ENCODE data around the gene CD84. TPM values are rescaled to one million over a fixed set of nuclear protein-coding genes. Genes with fewer than 3 reads are reported as not detected.
"Not testable (repeated sequence)": the region's sequence is repeated elsewhere in the genome, so short reads cannot be mapped to it uniquely, and the experiment has no call there.

The CD84 gene
- total RNA-seq, 4 donors from 2014 or later, result 1.8 to 5.8 (median 2.4) TPM

DNA sequence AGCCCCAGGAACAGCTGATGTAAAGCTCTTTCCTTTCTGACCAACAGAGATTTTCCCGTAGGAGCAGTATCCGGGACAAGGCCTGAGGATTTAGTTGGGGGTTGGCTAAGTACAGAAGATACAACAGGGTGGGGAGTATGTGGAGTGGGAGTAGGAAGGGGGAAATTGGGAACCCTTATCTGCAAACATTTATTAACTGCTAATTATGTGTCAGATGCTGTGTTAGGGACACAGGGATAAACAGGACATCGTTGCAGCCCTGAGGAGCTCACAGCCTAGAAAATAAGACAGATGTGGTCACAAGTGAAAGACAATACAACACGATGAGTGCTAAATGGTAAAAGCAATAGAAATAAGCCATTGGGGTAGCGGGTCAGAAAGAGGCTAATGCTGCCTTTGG, 12.0 kb downstream of the CD84 start:
- Histone ChIP-seq H3K27ac (no peak overlapping the region), H3K4me3 (replicated peaks in 1 of 3) (no peak overlapping the region), H3K4me1 (no peaks in the 10 kb centered on the region), H3K36me3 (no peaks in the 10 kb centered on the region), H3K27me3 (no peaks in the 10 kb centered on the region), H3K9me3 (no peaks in the 10 kb centered on the region)
- intact Hi-C loops (cut with DNase I), result no loop called here
- no peak for TF ChIP-seq POLR2A (IDR thresholded peaks at IDR 0.05)
- TF ChIP-seq, protein P1, sequence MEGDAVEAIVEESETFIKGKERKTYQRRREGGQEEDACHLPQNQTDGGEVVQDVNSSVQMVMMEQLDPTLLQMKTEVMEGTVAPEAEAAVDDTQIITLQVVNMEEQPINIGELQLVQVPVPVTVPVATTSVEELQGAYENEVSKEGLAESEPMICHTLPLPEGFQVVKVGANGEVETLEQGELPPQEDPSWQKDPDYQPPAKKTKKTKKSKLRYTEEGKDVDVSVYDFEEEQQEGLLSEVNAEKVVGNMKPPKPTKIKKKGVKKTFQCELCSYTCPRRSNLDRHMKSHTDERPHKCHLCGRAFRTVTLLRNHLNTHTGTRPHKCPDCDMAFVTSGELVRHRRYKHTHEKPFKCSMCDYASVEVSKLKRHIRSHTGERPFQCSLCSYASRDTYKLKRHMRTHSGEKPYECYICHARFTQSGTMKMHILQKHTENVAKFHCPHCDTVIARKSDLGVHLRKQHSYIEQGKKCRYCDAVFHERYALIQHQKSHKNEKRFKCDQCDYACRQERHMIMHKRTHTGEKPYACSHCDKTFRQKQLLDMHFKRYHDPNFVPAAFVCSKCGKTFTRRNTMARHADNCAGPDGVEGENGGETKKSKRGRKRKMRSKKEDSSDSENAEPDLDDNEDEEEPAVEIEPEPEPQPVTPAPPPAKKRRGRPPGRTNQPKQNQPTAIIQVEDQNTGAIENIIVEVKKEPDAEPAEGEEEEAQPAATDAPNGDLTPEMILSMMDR (IDR thresholded peaks at IDR 0.05), result no peak
- 68 to 72% methylated on average over 5 of the region's 5 CpGs for WGBS, 2 donors
- no peak for DNase-seq

DNA sequence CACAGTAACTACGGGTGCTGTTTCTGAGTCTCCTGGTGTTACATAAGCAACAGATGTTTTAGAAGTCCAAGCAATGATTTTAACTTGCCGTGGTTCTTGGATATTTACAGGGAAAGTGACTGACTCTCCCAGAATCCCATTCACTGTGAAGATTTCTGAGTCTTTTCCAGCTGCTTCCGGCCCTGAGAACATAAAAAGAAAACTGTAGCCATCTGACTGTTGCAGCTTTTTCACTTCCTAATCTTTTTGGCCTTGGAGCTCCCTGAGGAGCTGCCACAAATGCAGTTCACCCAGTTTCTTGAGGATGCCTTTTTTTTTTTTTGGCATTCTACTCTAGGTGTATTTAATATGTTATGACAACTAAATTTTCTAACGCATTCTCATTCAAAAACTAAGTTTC, 13.7 kb downstream of the CD84 start:
- H3K9me3 ChIP-seq, result no peaks in the 10 kb centered on the region
- H3K36me3 ChIP-seq, result no peaks in the 10 kb centered on the region
- H3K27me3 ChIP-seq, result no peaks in the 10 kb centered on the region
- TF ChIP-seq POLR2A (IDR thresholded peaks at IDR 0.05), result no peak
- TF ChIP-seq, protein P1 (IDR thresholded peaks at IDR 0.05), result no peak
- no peak overlapping the region for H3K4me3 ChIP-seq (replicated peaks in 1 of 3)
- no peak for DNase-seq
- H3K4me1 ChIP-seq, result no peaks in the 10 kb centered on the region
- intact Hi-C loops (cut with DNase I), result no loop called here
- 75 to 76% methylated on average over 4 of the region's 4 CpGs for WGBS, 2 donors
- no peak overlapping the region for H3K27ac ChIP-seq

DNA sequence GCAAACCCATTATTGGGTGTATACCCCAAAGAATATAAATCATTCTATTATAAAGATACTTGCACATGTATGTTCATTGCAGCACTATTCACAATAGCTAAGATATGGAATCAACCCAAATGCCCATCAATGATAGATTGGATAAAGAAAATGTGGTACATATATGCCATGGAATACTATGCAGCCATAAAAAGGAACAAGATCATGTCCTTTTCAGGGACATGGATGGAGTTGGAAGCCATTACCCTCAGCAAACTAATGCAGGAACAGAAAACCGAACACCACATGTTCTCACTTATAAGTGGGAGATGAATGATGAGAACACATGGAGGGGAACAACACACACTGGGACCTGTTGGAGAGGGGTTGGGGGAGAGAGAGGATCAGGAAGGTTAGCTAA, 16.1 kb downstream of the CD84 start:
- DNase-seq, H3K4me1 ChIP-seq: not testable (repeated sequence)
- WGBS, 2 donors, result 69 to 78% methylated on average over 1 of the region's 1 CpG

DNA sequence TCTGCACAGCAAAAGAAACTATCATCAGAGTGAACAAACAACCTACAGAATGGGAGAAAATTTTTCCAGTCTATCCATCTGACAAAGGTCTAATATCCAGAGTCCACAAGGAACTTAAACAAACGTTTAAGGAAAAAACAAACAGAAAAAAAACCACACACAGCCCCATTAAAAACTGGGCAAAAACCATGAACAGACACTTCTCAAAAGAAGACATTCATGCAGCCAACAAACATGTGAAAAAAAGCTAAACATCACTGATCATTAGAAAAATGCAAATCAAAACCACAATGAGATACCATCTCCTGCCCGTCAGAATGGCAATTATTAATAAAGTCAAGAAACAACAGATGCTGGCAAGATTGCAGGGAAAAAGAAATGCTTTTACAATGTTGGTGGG, 16.6 kb downstream of the CD84 start:
- H3K27me3 ChIP-seq; H3K9me3 ChIP-seq; H3K27ac ChIP-seq; H3K4me3 ChIP-seq (replicated peaks in 1 of 3); H3K4me1 ChIP-seq; intact Hi-C loops (cut with DNase I); H3K36me3 ChIP-seq; DNase-seq: not testable (repeated sequence)
- 84% methylated on average over 2 of the region's 2 CpGs for WGBS, 2 donors

More for the DNA sequence above, 16.1 kb downstream of the CD84 start:
- H3K27me3 ChIP-seq; H3K36me3 ChIP-seq; H3K9me3 ChIP-seq; H3K4me3 ChIP-seq (replicated peaks in 1 of 3); H3K27ac ChIP-seq; intact Hi-C loops (cut with DNase I): not testable (repeated sequence)

DNA sequence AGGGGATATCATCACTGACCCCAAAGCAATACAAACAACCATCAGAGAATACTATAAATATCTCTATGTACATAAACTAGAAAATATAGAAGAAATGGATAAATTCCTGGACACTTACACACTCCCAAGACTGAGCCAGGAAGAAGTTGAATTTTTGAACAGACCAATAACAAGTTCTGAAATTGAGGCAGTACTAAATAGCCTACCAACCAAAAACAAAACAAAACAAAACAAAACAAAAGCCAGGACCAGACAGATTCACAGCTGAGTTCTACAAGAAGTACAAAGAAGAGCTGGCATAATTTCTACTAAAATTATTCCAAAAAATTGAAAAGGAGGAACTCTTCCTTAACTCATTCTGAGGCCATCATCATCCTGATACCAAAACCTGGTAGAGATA, 18.5 kb downstream of the CD84 start:
- no peak for DNase-seq
- TF ChIP-seq POLR2A (IDR thresholded peaks at IDR 0.05), result no peak
- TF ChIP-seq, protein P1 (IDR thresholded peaks at IDR 0.05), result no peak
- Histone ChIP-seq H3K4me1 (no peaks in the 10 kb centered on the region), H3K27me3 (no peaks in the 10 kb centered on the region), H3K27ac (no peak overlapping the region), H3K4me3 (replicated peaks in 1 of 3) (no peak overlapping the region), H3K36me3 (no peaks in the 10 kb centered on the region), H3K9me3 (no peaks in the 10 kb centered on the region)
- intact Hi-C loops (cut with DNase I), result no loop called here

DNA sequence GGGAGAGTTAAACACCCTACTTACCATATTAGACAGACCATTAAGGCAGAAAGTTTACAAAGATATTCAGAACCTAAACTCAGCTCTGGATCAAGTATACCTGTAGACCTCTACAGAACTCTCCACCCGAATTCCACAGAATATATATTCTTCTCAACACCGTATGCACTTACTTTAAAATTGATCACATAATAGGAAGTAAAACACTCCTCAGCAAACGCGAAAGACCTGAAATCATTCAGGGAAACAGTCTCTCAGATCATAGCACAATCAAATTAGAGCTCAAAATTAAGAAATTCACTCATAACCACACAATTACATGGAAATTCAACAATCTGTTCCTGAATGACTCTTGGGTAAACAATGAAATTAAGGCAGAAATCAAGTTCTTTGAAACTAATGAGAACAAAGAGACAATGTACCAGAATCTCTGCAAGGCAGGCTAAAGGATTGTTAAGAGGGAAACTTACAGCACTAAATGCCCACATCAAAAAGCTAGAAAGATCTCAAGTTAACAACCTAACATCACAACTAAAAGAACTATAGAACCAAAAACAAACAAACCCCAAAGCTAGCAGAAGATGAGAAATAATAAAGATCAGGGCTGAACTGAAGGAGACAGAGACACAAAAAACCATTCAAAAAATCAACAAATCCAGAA, 19.1 kb downstream of the CD84 start:
- intact Hi-C loops (cut with DNase I), result no loop called here
- no peak overlapping the region for H3K4me3 ChIP-seq (replicated peaks in 1 of 3)
- no peaks in the 10 kb centered on the region for H3K4me1 ChIP-seq
- no peaks in the 10 kb centered on the region for H3K36me3 ChIP-seq
- no peaks in the 10 kb centered on the region for H3K27me3 ChIP-seq
- 76 to 82% methylated on average over 4 of the region's 4 CpGs for WGBS, 2 donors
- no peak for DNase-seq
- no peak for TF ChIP-seq POLR2A (IDR thresholded peaks at IDR 0.05)
- TF ChIP-seq, protein P1 (IDR thresholded peaks at IDR 0.05), result no peak
- no peak overlapping the region for H3K27ac ChIP-seq
- no peaks in the 10 kb centered on the region for H3K9me3 ChIP-seq

DNA sequence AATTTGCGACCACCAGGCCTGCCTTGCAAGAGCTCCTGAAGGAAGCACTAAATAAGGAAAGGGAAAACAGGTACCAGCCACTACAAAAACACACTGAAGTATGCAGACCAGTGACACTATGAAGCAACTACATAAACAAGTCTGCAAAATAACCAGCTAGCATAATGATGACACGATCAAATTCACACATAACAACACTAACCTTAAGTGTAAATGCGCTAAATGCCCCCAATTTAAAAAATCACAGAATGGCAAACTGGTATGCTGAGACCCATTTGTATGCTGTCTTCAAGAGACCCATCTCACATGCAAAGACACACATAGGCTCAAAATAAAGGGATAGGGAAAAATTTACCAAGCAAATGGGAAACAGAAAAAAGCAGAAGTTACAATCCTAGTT, 19.9 kb downstream of the CD84 start:
- H3K9me3 ChIP-seq; H3K36me3 ChIP-seq; H3K4me3 ChIP-seq (replicated peaks in 1 of 3); DNase-seq; H3K27ac ChIP-seq; H3K4me1 ChIP-seq; H3K27me3 ChIP-seq; intact Hi-C loops (cut with DNase I): not testable (repeated sequence)
- WGBS, 2 donors, result 81 to 84% methylated on average over 3 of the region's 3 CpGs
